HT-29 (cell line): ENCODE measurements around the gene ARHGAP10. TPM values are rescaled to one million over a fixed set of nuclear protein-coding genes. Genes with fewer than 3 reads are reported as not detected.

Experiments
- DNase-seq: peaks from one replicate; pipeline ENCODE4 v3.0.0-alpha.2; 2015; ENCODE audit warnings: low spot score
- total RNA-seq: library from RNA; depleted of rRNA; stranded (reverse); fragments of >200 nt; shearing (Covaris generic); gene quantifications from 2 replicates; pipeline ENCODE4 v1.2.3, GENCODE V29; 2014

Gene ARHGAP10
- total RNA-seq, 1 experiment from 2014 or later = 9.3 TPM

DNA sequence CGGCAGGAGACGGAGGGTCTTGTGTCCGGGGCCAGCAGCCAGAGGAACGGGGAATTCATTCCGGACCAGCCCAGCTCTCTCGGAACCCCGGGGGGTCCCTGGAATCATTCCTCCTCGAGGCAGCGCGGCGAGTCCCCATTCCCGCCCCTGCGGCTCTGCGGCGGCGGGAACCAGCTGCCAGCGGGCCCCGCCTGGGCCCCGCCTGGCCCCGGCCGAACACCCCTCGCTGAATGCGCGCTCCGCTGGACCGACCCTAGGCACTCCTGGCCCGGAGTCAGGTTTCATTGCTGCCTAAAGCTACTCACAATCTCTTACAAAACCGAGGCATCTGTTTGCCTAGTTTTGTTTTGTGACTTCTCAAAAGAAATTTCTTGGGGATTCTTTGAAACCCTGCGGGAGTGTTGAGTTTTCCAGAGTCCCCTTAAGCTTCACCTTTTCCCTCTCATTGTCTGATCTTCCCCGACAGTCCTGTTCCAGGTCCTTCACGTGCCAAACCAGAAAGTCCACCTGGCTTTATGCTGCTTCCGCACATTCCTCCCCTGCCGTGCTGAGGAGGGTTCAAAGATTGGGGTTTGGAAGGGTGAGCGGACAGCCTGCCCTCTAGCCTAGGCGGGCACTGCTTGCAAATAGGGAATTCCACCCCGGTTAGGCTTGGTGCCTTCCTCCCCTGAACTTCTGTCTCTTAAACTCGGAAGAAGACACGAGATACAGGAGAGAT lies 789 bp downstream of the ARHGAP10 start:
- peak; percentile 34 for DNase-seq

GRCh38 chr4:147733716-147734344 lies 1.9 kb downstream of the ARHGAP10 start:
- no peak for DNase-seq

- no peak for DNase-seq
These were observed 2.6 kb downstream of the ARHGAP10 start for GRCh38 chr4:147734496-147734895.

DNA sequence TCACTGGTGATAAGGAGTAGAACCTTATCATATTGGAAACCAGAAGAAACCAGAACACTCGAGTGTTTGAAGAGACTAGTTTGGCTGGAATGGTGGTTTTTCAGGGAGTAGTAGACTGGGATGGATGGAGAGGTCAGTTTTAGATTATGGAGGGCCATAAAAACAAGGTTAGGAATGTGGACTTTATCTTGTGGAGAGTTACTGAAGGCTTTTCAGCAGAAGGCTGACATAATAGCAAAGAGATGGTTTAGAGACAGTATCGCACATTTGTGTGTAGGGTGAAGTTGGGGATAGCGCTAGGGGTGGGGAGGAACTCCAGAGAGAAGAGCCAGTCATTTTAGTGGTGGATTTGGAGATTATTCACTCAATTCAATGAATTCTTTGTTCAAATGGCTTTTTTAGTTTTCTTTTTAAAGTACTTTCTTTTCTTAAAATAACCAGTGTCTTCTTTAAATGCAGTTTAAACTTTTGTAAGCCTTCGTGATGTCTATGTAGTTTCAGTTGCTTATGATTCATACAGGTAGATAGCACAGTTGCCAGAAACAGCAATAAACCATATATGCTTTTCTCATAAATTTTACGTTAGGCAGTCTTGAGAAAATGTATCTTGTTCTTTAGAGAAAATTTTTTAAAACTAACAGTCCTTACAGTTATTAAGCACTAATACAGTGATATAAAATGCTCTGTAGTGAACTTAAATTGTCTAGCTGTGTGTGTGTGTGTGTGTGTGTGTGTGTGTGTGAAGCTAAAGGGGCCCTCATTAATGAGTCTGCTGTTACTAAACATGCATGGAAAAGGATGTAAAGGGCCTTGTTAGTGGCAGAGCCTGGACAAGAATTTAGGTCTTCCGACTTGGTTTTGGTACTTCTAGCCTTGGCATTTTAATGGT lies 3.8 kb downstream of the ARHGAP10 start:
- no peak for DNase-seq

- DNase-seq = no peak
These were observed 4.6 kb downstream of the ARHGAP10 start for GRCh38 chr4:147736458-147736857.

- no peak for DNase-seq
These were observed 5.7 kb downstream of the ARHGAP10 start for GRCh38 chr4:147737623-147738022.

GRCh38 chr4:147739239-147739823 lies 7.4 kb downstream of the ARHGAP10 start:
- no peak for DNase-seq

DNA sequence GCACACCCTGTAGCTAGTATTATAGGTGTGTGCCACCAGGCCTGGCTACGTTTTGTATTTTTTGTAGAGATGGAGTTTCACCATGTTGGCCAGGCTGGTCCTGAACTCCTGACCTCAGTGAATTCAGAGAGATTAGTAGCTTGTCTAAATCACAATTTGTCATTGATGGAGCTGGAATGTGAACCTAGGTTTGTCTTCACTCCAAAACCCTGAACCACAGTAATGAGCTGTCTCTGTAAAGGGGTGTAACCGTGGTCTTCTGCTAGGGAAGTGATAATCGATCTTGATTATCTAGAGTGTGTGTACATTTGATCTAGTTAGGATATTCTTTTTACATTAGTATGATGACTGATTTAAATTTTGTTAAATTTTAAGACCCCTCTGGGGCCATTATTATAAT lies 8.3 kb downstream of the ARHGAP10 start:
- DNase-seq = no peak

GRCh38 chr4:147741190-147741788 lies 9.4 kb downstream of the ARHGAP10 start:
- no peak for DNase-seq

- DNase-seq = no peak
These were observed 16.0 kb downstream of the ARHGAP10 start for GRCh38 chr4:147747787-147748454.

DNA sequence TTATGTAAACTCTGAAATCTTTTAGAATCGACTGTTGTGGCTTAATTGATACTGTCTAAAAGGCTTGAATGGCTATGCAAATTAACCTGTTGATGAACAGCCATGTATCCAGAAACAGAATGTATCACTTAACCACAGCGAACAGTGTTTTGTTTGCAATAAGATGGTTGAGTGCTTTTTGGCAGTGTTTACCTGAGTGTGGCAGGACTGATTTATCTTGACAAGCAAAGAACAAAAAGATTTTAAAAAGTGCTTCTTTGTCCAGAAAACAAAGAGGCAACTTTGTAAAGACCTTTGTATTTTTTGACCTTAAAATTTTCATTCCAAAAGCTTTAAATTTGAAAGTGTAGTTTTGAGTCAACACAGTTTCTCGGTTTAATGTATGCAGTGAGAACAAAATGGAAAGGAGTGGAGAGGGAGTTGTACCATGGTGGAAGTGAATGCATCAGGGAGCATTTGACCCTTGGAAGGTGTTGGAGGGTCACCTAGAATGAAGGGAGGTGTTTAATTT lies 18.0 kb downstream of the ARHGAP10 start:
- no peak for DNase-seq

- no peak for DNase-seq
These were observed 21.2 kb downstream of the ARHGAP10 start for GRCh38 chr4:147753047-147753446.

GRCh38 chr4:147754037-147754445 lies 22.2 kb downstream of the ARHGAP10 start:
- no peak for DNase-seq

GRCh38 chr4:147755561-147756295 lies 23.8 kb downstream of the ARHGAP10 start:
- no peak for DNase-seq

- no peak for DNase-seq
These were observed 24.5 kb downstream of the ARHGAP10 start for GRCh38 chr4:147756417-147756816.

DNA sequence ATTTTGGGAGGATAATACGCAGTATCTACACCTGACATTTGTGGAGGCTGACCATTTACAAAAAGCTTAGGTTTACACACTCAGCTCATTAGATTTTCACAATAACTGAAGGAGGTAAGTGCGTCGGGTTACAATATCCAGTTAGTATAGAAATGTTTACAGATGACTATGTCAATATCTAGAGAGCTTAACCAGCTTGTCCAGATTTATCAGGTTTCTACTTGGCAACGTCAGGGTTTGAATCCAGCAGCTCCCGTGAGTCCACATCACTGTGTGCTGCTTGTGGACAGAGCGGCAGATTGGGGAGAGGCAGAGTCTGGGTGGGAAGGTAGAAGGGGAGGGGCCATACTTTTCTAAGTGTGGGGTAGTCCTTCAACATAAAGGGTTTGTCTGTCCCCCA lies 28.3 kb downstream of the ARHGAP10 start:
- DNase-seq = peak; percentile 8

- DNase-seq = no peak
These were observed 28.8 kb downstream of the ARHGAP10 start for GRCh38 chr4:147760695-147761094.

DNA sequence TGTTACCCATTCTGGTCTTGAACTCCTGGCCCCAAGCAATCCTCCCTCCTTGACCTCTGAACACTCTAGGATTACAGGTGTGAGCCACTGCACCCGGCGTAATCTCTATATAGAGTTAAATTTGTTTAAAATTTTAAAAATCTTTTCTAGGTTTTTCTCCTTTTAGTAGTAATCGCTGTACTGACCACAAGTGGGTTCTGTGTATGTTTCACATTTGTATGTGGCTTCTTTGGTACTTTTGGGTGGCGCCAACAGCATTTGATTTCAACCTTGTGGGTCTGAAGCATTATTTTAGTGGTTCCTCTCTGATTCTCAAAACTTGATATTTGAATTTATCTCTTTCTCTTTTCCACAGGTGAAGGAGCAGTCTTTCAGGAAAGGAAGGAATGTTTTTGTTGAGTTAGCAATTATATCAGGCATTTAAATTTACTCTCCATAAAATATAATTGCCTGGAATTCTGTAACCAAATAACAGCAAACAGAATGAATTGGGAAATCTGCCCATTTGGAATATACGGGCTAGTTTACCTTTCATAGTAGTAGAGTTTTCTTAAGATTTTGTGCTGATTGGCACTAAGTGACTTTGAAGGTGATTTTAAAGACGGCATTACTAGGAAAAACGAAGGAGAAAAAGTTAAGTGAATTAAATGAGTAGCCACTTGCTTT lies 29.5 kb downstream of the ARHGAP10 start:
- DNase-seq = no peak

DNA sequence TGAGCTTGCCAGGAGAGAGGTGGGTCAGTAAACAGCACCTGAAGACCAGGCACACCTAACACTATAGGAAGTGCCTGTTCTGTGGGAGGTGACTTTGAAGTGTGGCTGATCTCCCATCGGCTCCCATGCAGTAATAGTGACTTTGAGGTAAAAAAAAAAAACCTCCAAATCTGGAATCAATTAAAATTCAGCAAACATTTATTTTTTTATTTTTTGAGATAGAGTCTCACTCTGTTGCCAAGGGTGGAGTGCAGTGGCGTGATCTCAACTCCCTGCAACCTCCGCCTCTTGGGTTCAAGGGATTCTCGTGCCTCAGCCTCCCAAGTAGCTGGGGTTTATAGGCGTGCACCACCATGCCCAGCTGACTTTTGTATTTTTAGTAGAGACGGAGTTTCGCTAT lies 32.4 kb downstream of the ARHGAP10 start:
- DNase-seq = no peak
